ENCODE data around the gene PCBD2. TPM values are rescaled to one million over a fixed set of nuclear protein-coding genes. Genes with fewer than 3 reads are reported as not detected.
"Not testable (repeated sequence)": the region's sequence is repeated elsewhere in the genome, so short reads cannot be mapped to it uniquely, and the experiment has no call there.

The PCBD2 gene
- total and polyA plus RNA-seq, 2 experiments from 2014 or later, result 8.7 to 16.0 TPM

- Histone ChIP-seq H3K27ac (ENCODE audit: low read depth) (no peak overlapping the region), H3K4me1 (ENCODE audit: insufficient read depth) (peaks cover 4% of the 10 kb centered on the region; the same call in 1 of the 2 replicates), H2AFZ (no peak overlapping the region), H3K36me3 (ENCODE audit: insufficient read depth) (no peaks in the 10 kb centered on the region), H3F3A (replicated peaks; ENCODE audit: low read depth) (no peaks in the 10 kb centered on the region), H4K20me1 (replicated peaks; ENCODE audit: insufficient read depth) (no peaks in the 10 kb centered on the region), H3K27me3 (ENCODE audit: insufficient read depth) (no peaks in the 10 kb centered on the region), H3K4me3 (no peak overlapping the region), H3K9me2 (ENCODE audit: insufficient read depth) (no peaks in the 10 kb centered on the region), H3K79me2 (replicated peaks; ENCODE audit: insufficient read depth) (no peaks in the 10 kb centered on the region), H3K4me2 (no peak overlapping the region)
- peaks cover 3% of the 10 kb centered on the region for H3K27me3 Mint-ChIP-seq (ENCODE audit: insufficient read depth, low read depth, poor library complexity)
- H3K4me1 Mint-ChIP-seq, result no peaks in the 10 kb centered on the region; the same call in 1 of the 3 replicates
- H3K4me3 Mint-ChIP-seq, result no peak overlapping the region
- no peaks in the 10 kb centered on the region; the same call in 2 of the 3 replicates for H3K9me3 Mint-ChIP-seq
- no peak for ATAC-seq
- H3K36me3 Mint-ChIP-seq (ENCODE audit: low read depth), result no peaks in the 10 kb centered on the region
- H3K27ac Mint-ChIP-seq, result no peak overlapping the region
- TF ChIP-seq STAT1 (IDR thresholded peaks at IDR 0.05; ENCODE audit: unreplicated experiment) (no peak), ZNF331 (CRISPR knock-in tag; IDR thresholded peaks at IDR 0.05; ENCODE audit: low read depth) (no peak), JUNB (IDR thresholded peaks at IDR 0.05; ENCODE audit: unreplicated experiment) (no peak), EZH2 (IDR thresholded peaks at IDR 0.05; ENCODE audit: low read depth, unreplicated experiment) (no peak), NANOG (IDR thresholded peaks at IDR 0.05; ENCODE audit: borderline replicate concordance) (no peak), CREB1 (CRISPR knock-in tag; IDR thresholded peaks at IDR 0.05; ENCODE audit: low read depth) (no peak), ETS1 (IDR thresholded peaks at IDR 0.05) (no peak), POLR2AphosphoS5 (IDR thresholded peaks at IDR 0.05; ENCODE audit: low read depth) (no peak), ZNF114 (CRISPR knock-in tag; IDR thresholded peaks at IDR 0.05) (no peak)
- DNase-seq (ENCODE audit: low spot score), result no peak
Observed at GRCh38 chr5:134997015-134997414, 92.1 kb downstream of the PCBD2 start.

- H3K4me1 Mint-ChIP-seq; H3K27ac Mint-ChIP-seq; H3K4me3 ChIP-seq; H3K79me2 ChIP-seq (replicated peaks; ENCODE audit: insufficient read depth); H3K9me3 Mint-ChIP-seq; H3K27me3 Mint-ChIP-seq (ENCODE audit: insufficient read depth, low read depth, poor library complexity); H3K4me3 Mint-ChIP-seq; H3K27me3 ChIP-seq (ENCODE audit: insufficient read depth); H3K4me1 ChIP-seq (ENCODE audit: insufficient read depth); H3K36me3 ChIP-seq (ENCODE audit: insufficient read depth); H3K36me3 Mint-ChIP-seq (ENCODE audit: low read depth); H3K4me2 ChIP-seq; DNase-seq (ENCODE audit: low spot score); H3K9me2 ChIP-seq (ENCODE audit: insufficient read depth); H3F3A ChIP-seq (replicated peaks; ENCODE audit: low read depth); H4K20me1 ChIP-seq (replicated peaks; ENCODE audit: insufficient read depth); H2AFZ ChIP-seq; H3K27ac ChIP-seq (ENCODE audit: low read depth); ATAC-seq: not testable (repeated sequence)
Observed at GRCh38 chr5:134998068-134998467, 93.1 kb downstream of the PCBD2 start.

- H3K27me3 ChIP-seq (ENCODE audit: insufficient read depth), result no peaks in the 10 kb centered on the region
- no peak overlapping the region for H3K4me2 ChIP-seq
- H3K4me1 Mint-ChIP-seq, result no peaks in the 10 kb centered on the region; the same call in 2 of the 3 replicates
- H2AFZ ChIP-seq, result no peak overlapping the region
- no peaks in the 10 kb centered on the region for H3K9me3 Mint-ChIP-seq
- no peaks in the 10 kb centered on the region for H3F3A ChIP-seq (replicated peaks; ENCODE audit: low read depth)
- no peaks in the 10 kb centered on the region for H4K20me1 ChIP-seq (replicated peaks; ENCODE audit: insufficient read depth)
- no peak overlapping the region for H3K4me3 ChIP-seq
- no peaks in the 10 kb centered on the region for H3K9me2 ChIP-seq (ENCODE audit: insufficient read depth)
- H3K27me3 Mint-ChIP-seq (ENCODE audit: insufficient read depth, low read depth, poor library complexity), result peaks cover 11% of the 10 kb centered on the region
- ATAC-seq (no peak), DNase-seq (ENCODE audit: low spot score) (no peak)
- no peak overlapping the region for H3K27ac ChIP-seq (ENCODE audit: low read depth)
- no peaks in the 10 kb centered on the region; the same call in 2 of the 3 replicates for H3K36me3 Mint-ChIP-seq (ENCODE audit: low read depth)
- H3K4me1 ChIP-seq (ENCODE audit: insufficient read depth), result no peaks in the 10 kb centered on the region
- no peaks in the 10 kb centered on the region for H3K36me3 ChIP-seq (ENCODE audit: insufficient read depth)
- H3K79me2 ChIP-seq (replicated peaks; ENCODE audit: insufficient read depth), result no peaks in the 10 kb centered on the region
- H3K4me3 Mint-ChIP-seq, result no peak overlapping the region
- no peak overlapping the region for H3K27ac Mint-ChIP-seq
- TF ChIP-seq ZNF331 (CRISPR knock-in tag; IDR thresholded peaks at IDR 0.05; ENCODE audit: low read depth) (no peak), JUNB (IDR thresholded peaks at IDR 0.05; ENCODE audit: unreplicated experiment) (no peak), REST (IDR thresholded peaks at IDR 0.05; ENCODE audit: unreplicated experiment) (no peak)
Observed at GRCh38 chr5:135004376-135004775, 99.4 kb downstream of the PCBD2 start.

Measured in GM23338 (cell line).